K562 (cell line): ENCODE measurements around the gene B3GALT4. TPM values are rescaled to one million over a fixed set of nuclear protein-coding genes. Genes with fewer than 3 reads are reported as not detected.

Experiments used
- ARID3B ChIP-seq: fragments of 250-450 bp; sonication (Bioruptor Pico); IDR thresholded peaks from 2 replicates; pipeline ENCODE4 v1.4.0; 2020; ENCODE audit warnings: borderline replicate concordance
- CHD1 ChIP-seq: fragments of 200-600 bp; sonication (generic); IDR thresholded peaks from one replicate; pipeline ENCODE4 v1.6.1; 2012; ENCODE audit warnings: mild to moderate bottlenecking, moderate library complexity, low read length, inconsistent platforms
- CREBBP ChIP-seq: IDR thresholded peaks from one replicate; pipeline ENCODE4 v1.6.1; 2012; ENCODE audit warnings: low read depth, mild to moderate bottlenecking, control low read depth, inconsistent platforms, low read length
- HNRNPH1 ChIP-seq: fragments of 200-400 bp; formaldehyde crosslinking; optimal IDR thresholded peaks from 2 replicates; pipeline ENCODE3; 2017; ENCODE audit warnings: low read depth, mild to moderate bottlenecking, low read length, moderate library complexity
- JUND ChIP-seq, 2 experiments: IDR thresholded peaks; 2 replicates in 1 of 2; 3 replicates in 1 of 2; pipeline ENCODE4 v1.6.1; 2011; ENCODE audit warnings: borderline replicate concordance in 2 of 2, low read depth in 2 of 2, low read length in 2 of 2, improper control_type of control experiment in 1 of 2, missing biosample characterization in 1 of 2, missing genetic modification characterization in 1 of 2, missing genetic modification reagents in 1 of 2
- MBD2 ChIP-seq: sonication (generic); IDR thresholded peaks from 2 replicates; pipeline ENCODE4 v1.6.1; 2016; ENCODE audit warnings: low read depth, borderline replicate concordance
- MNT ChIP-seq, 2 experiments: fragments of 450-650 bp; conservative IDR thresholded peaks; 2 replicates each; pipeline ENCODE4 v1.6.1; 2017; ENCODE audit warnings: mild to moderate bottlenecking in 2 of 2, moderate library complexity in 2 of 2
- POLR2AphosphoS5 ChIP-seq: IDR thresholded peaks from 2 replicates; pipeline ENCODE4 v1.6.1; 2011; ENCODE audit warnings: mild to moderate bottlenecking, low read depth, low read length, moderate library complexity; ENCODE audit not compliant: control insufficient read depth, insufficient read depth
- PTRF ChIP-seq: fragments of 450-650 bp; IDR thresholded peaks from 2 replicates; pipeline ENCODE4 v1.6.1; 2016; ENCODE audit warnings: mild to moderate bottlenecking, missing genetic modification characterization, missing compliant biosample characterization
- RBM14 ChIP-seq: fragments of 200-400 bp; formaldehyde crosslinking; IDR thresholded peaks from 2 replicates; pipeline ENCODE4 v1.6.1; 2018; ENCODE audit warnings: low read depth, mild to moderate bottlenecking, low read length, moderate library complexity, borderline replicate concordance; ENCODE audit not compliant: insufficient read depth
- ZNF146 ChIP-seq: IDR thresholded peaks from one replicate; pipeline ENCODE4 v1.6.1; 2018; ENCODE audit warnings: missing compliant biosample characterization; ENCODE audit not compliant: unreplicated experiment
- ZNF561 ChIP-seq: fragments of 450-650 bp; formaldehyde crosslinking; conservative IDR thresholded peaks from 2 replicates; pipeline ENCODE4 v1.4.0; 2020; ENCODE audit warnings: mild to moderate bottlenecking, moderate library complexity
- polyA plus RNA-seq, 8 experiments: library from polyadenylated mRNA; depleted of rRNA in 4 of 8; stranded (reverse) in 5 of 8; unstranded in 3 of 8; fragments of >200 nt; fragmentation: Nextera tagmentation in 2 of 8; fragmentation: Illumina TruSeq in 1 of 8; extraction: Ambion mirVana in 2 of 8; extraction: Trizol in 1 of 8; gene quantifications; 2 replicates each; pipeline versions ENCODE4 v1.2.1 to v1.2.3, GENCODE V29; 2011 to 2014; ENCODE audit warnings: inconsistent platforms in 1 of 8, missing spikeins in 1 of 8
- total RNA-seq, 7 experiments: library from RNA; depleted of rRNA in 6 of 7; stranded (reverse); fragments of >200 nt in 6 of 7; fragmentation: Illumina TruSeq in 2 of 7; extraction: Trizol in 2 of 7; gene quantifications; 2 replicates each; pipeline versions ENCODE4 v1.2.1 to v1.2.3, GENCODE V29; 2011 to 2021; ENCODE audit warnings: low replicate concordance in 1 of 7
- TF ChIP-seq, protein P1 (sequence below), 2 experiments: fragments of 450-650 bp in 1 of 2; sonication (generic) in 1 of 2; formaldehyde crosslinking in 1 of 2; IDR thresholded peaks; 2 replicates each; pipeline versions ENCODE4 v1.7.1 to v1.9.0; 2016 to 2022; ENCODE audit warnings: inconsistent platforms in 1 of 2, mild to moderate bottlenecking in 1 of 2, missing genetic modification reagents in 1 of 2

The B3GALT4 gene
- total and polyA plus RNA-seq, 9 of the 15 experiments (the other 6 are each of a cell fraction or from before 2014, with no cell fraction given) = 0.11 to 1.3 (median 0.53) TPM; not detected in 1

DNA sequence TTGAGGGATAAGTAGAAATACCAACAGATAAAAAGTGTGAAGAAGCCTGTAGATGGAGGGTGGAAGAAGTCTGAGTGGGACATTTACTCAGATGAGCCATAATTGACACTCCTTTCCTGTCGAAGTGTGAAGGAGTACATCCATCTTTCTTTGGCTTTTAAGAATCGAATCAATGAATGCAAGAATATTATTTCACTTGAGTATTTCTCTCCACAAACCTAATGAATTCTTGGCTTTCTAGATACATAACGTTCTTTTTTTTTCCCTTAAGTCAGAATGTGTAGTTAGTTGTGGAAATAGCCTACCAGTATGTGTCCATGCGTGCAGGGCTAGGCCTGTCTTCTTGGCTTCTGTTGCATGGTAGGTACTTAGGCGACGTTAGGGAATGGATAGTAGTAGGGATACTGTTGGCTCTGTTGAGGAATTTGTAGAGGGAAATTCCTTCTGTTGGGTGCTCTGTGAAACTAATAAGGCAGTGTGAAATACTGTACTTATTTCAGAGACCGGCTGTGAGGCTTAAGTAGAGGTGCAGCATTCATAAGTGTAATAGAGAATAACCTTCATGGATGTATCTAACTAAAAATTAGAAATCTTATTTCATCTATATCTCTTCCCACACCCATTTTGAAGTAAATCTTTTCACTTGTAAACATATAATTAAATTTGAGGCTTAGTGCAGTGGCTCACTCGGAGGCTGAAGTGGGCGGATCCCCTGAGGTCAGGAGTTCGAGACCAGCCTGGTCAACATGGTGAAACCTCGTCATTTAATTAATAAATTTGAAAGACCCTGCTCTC is 3.6 kb upstream of the B3GALT4 start (continued):
- TF ChIP-seq ARID3B (no peak), PTRF (tag) (no peak), MBD2 (no peak), HNRNPH1 (no peak), ZNF146 (CRISPR knock-in tag) (no peak), ZNF561 (CRISPR knock-in tag) (no peak), MNT (conservative IDR thresholded peaks at IDR 0.05) (0 out of 4 replicates have a peak, but pooled peaks of 1 of the 2 experiments have one; percentile 14), JUND (IDR thresholded peaks at IDR 0.05; ENCODE audit: borderline replicate concordance, low read depth, low read length) (no peak), JUND (tag; IDR thresholded peaks at IDR 0.05; ENCODE audit: borderline replicate concordance, low read depth, low read length) (no peak), RBM14 (no peak), CREBBP (no peak), CHD1 (peak; percentile 5), POLR2AphosphoS5 (no peak; the same call in 1 of the 2 replicates)
- TF ChIP-seq, protein P1, sequence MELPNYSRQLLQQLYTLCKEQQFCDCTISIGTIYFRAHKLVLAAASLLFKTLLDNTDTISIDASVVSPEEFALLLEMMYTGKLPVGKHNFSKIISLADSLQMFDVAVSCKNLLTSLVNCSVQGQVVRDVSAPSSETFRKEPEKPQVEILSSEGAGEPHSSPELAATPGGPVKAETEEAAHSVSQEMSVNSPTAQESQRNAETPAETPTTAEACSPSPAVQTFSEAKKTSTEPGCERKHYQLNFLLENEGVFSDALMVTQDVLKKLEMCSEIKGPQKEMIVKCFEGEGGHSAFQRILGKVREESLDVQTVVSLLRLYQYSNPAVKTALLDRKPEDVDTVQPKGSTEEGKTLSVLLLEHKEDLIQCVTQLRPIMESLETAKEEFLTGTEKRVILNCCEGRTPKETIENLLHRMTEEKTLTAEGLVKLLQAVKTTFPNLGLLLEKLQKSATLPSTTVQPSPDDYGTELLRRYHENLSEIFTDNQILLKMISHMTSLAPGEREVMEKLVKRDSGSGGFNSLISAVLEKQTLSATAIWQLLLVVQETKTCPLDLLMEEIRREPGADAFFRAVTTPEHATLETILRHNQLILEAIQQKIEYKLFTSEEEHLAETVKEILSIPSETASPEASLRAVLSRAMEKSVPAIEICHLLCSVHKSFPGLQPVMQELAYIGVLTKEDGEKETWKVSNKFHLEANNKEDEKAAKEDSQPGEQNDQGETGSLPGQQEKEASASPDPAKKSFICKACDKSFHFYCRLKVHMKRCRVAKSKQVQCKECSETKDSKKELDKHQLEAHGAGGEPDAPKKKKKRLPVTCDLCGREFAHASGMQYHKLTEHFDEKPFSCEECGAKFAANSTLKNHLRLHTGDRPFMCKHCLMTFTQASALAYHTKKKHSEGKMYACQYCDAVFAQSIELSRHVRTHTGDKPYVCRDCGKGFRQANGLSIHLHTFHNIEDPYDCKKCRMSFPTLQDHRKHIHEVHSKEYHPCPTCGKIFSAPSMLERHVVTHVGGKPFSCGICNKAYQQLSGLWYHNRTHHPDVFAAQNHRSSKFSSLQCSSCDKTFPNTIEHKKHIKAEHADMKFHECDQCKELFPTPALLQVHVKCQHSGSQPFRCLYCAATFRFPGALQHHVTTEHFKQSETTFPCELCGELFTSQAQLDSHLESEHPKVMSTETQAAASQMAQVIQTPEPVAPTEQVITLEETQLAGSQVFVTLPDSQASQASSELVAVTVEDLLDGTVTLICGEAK (IDR thresholded peaks at IDR 0.05) = 0 out of 2 replicates have a peak, but pooled peaks have one; percentile 21
- TF ChIP-seq, protein P1 (CRISPR knock-in tag; IDR thresholded peaks at IDR 0.05) = no peak
